D721Med (cell line): Measurements from ENCODE around the gene CCDC167.

Experiments used
- DNase-seq: peaks from one replicate; pipeline ENCODE4 v3.0.0; 2011; ENCODE audit warnings: low spot score; ENCODE audit not compliant: insufficient read length
- FAIRE-seq: peaks from 2 replicates; lab custom pipeline; 2011; peaks lifted over from hg19 to GRCh38; lab: Jason Lieb, UNC
- TF ChIP-seq, protein P1 (sequence below): IDR thresholded peaks from 2 replicates; pipeline ENCODE4 v1.5.1; 2012; ENCODE audit warnings: mild to moderate bottlenecking, control low read depth; ENCODE audit not compliant: insufficient read depth; ENCODE audit errors: missing control alignments

The CCDC167 gene

GRCh38 chr6:37543361-37543760, 43.7 kb upstream of the CCDC167 start:
- FAIRE-seq (no peak), DNase-seq (no peak)
- TF ChIP-seq, protein P1, sequence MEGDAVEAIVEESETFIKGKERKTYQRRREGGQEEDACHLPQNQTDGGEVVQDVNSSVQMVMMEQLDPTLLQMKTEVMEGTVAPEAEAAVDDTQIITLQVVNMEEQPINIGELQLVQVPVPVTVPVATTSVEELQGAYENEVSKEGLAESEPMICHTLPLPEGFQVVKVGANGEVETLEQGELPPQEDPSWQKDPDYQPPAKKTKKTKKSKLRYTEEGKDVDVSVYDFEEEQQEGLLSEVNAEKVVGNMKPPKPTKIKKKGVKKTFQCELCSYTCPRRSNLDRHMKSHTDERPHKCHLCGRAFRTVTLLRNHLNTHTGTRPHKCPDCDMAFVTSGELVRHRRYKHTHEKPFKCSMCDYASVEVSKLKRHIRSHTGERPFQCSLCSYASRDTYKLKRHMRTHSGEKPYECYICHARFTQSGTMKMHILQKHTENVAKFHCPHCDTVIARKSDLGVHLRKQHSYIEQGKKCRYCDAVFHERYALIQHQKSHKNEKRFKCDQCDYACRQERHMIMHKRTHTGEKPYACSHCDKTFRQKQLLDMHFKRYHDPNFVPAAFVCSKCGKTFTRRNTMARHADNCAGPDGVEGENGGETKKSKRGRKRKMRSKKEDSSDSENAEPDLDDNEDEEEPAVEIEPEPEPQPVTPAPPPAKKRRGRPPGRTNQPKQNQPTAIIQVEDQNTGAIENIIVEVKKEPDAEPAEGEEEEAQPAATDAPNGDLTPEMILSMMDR = no peak

GRCh38 chr6:37541346-37541745, 41.7 kb upstream of the CCDC167 start:
- DNase-seq (no peak), FAIRE-seq (no peak)
- TF ChIP-seq, protein P1 = no peak

- FAIRE-seq = no peak
- TF ChIP-seq, protein P1 = no peak
- DNase-seq = no peak
Measured at GRCh38 chr6:37540390-37540789, 40.7 kb upstream of the CCDC167 start.

GRCh38 chr6:37540029-37540352, 40.3 kb upstream of the CCDC167 start:
- DNase-seq = no peak
- TF ChIP-seq, protein P1 = no peak
- FAIRE-seq = no peak

- FAIRE-seq = no peak
- no peak for DNase-seq
- TF ChIP-seq, protein P1 = no peak
Measured at GRCh38 chr6:37539171-37540028, 39.7 kb upstream of the CCDC167 start.

DNA sequence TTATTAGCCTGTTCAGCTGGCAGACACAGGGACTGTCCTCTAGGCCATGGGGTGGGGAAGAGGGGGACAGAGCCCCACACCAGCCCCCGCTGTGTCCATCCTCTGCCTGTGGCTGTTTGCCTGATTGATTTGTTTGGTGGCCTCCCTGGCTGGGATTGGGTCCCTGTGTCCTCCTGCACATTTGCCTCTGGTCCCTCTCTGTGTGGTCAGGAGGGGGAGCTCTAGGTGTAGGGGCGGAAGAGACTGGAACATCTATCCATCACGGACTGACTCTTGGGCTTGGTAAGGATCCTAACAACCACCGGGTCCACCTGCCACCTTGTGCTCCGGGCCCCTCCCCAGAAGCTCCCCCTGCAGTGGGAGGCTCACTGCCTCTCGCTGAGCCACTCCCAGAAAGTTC, 38.4 kb upstream of the CCDC167 start:
- TF ChIP-seq, protein P1 = peak; percentile 46
- DNase-seq (no peak), FAIRE-seq (no peak)

DNA sequence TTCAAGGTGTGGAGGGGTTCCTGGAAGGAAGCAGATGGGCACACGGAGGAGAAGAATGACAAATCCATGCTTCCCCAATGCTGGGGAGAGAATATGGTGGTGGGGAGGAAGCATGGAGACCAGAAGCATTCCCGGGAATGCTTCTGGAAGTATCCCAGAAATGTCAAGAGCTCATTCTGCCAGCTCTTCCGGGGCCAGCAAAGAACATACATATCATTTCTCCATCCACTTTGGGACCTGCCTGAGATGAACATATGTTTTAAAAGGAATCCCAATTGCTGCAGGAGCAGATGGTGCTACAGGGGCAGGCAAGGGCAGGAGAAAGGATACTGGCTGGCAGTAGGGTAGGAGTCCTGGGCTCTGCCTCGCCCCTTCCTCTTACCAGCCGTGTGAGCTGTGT, 37.9 kb upstream of the CCDC167 start:
- FAIRE-seq = no peak
- DNase-seq = no peak
- TF ChIP-seq, protein P1 = no peak
